IMR-90 (cell line): Measurements from ENCODE around the gene SLC12A7. TPM values are rescaled to one million over a fixed set of nuclear protein-coding genes. Genes with fewer than 3 reads are reported as not detected.

Experiments used
- ATAC-seq: fragments of 200-7000 bp; cut with Tn5 transposase; 2 replicates; pipeline ENCODE4 v1.9.1; 2020; ENCODE audit warnings: low read depth, mild to moderate bottlenecking, moderate library complexity
- BruUV-seq: library from RNA; stranded (reverse); fragments of 400-500 nt; replicated peaks from 2 replicates; lab custom pipeline; 2021; lab: Mats Ljungman, UMichigan
- CTCF ChIA-PET: fragments of 300-600 bp; formaldehyde crosslinking; extraction: SDS; loops from one replicate; lab custom pipeline; 2021; ENCODE audit warnings: antibody characterized with exemption; lab: Yijun Ruan, JAX
- POLR2A ChIA-PET: fragments of 300-600 bp; sonication (Branson Sonifier 250); formaldehyde crosslinking; loops from one replicate; lab custom pipeline; 2022; ENCODE audit warnings: antibody characterized with exemption; ENCODE audit not compliant: unreplicated experiment; lab: Charles Lee
- DNase-seq: peaks from one replicate; pipeline ENCODE4 v3.0.0; 2013
- H2AFZ ChIP-seq: replicated peaks from 2 replicates; pipeline ENCODE3; 2013; ENCODE audit warnings: low read length, mild to moderate bottlenecking; ENCODE audit not compliant: poor library complexity
- H2AK5ac ChIP-seq: 2 replicates; pipeline ENCODE4 v1.6.1; 2013; ENCODE audit warnings: low read depth, low read length, inconsistent platforms
- H2AK9ac ChIP-seq: replicated peaks from 2 replicates; pipeline ENCODE3; 2013; ENCODE audit warnings: mild to moderate bottlenecking, low read depth, low read length, moderate library complexity; ENCODE audit not compliant: poor library complexity
- H2BK120ac ChIP-seq: 2 replicates; pipeline ENCODE4 v1.6.1; 2013; ENCODE audit warnings: low read depth, low read length, inconsistent platforms
- H2BK15ac ChIP-seq: 3 replicates; pipeline ENCODE4 v1.6.1; 2013; ENCODE audit warnings: low read depth, low read length, inconsistent platforms
- H2BK20ac ChIP-seq: 2 replicates; pipeline ENCODE4 v1.6.1; 2013; ENCODE audit warnings: low read depth, mild to moderate bottlenecking, inconsistent platforms, low read length, moderate library complexity
- H2BK5ac ChIP-seq: 2 replicates; pipeline ENCODE4 v1.6.1; 2013; ENCODE audit warnings: mild to moderate bottlenecking, low read depth, low read length, inconsistent platforms; ENCODE audit not compliant: poor library complexity, severe bottlenecking
- H3K14ac ChIP-seq: replicated peaks from 2 replicates; pipeline ENCODE4 v1.6.1; 2013; ENCODE audit warnings: low read depth, low read length, inconsistent platforms
- H3K18ac ChIP-seq: 2 replicates; pipeline ENCODE4 v1.6.1; 2013; ENCODE audit warnings: low read depth, low read length, control low read depth
- H3K23ac ChIP-seq: 2 replicates; pipeline ENCODE4 v1.6.1; 2013; ENCODE audit warnings: low read depth, low read length, inconsistent platforms
- H3K27ac ChIP-seq: 2 replicates; pipeline ENCODE4 v1.5.1; 2013; ENCODE audit warnings: mild to moderate bottlenecking, control low read depth, low read length; ENCODE audit not compliant: insufficient read depth
- H3K27me3 ChIP-seq: 2 replicates; pipeline ENCODE4 v1.6.1; 2013; ENCODE audit warnings: low read length; ENCODE audit not compliant: control insufficient read depth, insufficient read depth
- H3K36me3 ChIP-seq: 2 replicates; pipeline ENCODE4 v1.6.1; 2013; ENCODE audit warnings: low read length, mixed read lengths; ENCODE audit not compliant: control insufficient read depth, insufficient read depth
- H3K4ac ChIP-seq: 2 replicates; pipeline ENCODE4 v1.6.1; 2013; ENCODE audit warnings: low read depth, low read length, inconsistent platforms
- H3K4me1 ChIP-seq: 2 replicates; pipeline ENCODE4 v1.6.1; 2013; ENCODE audit warnings: low read length, mixed read lengths; ENCODE audit not compliant: control insufficient read depth, insufficient read depth
- H3K4me2 ChIP-seq: 2 replicates; pipeline ENCODE4 v1.6.1; 2013; ENCODE audit warnings: low read depth, mild to moderate bottlenecking, control low read depth, low read length, moderate library complexity
- H3K4me3 ChIP-seq: 2 replicates; pipeline ENCODE4 v1.5.1; 2013; ENCODE audit warnings: low read depth, mild to moderate bottlenecking, control low read depth, low read length, moderate library complexity; ENCODE audit not compliant: insufficient read depth
- H3K56ac ChIP-seq: 2 replicates; pipeline ENCODE4 v1.6.1; 2013; ENCODE audit warnings: low read length, inconsistent platforms; ENCODE audit not compliant: insufficient read depth; ENCODE audit errors: extremely low read depth
- H3K79me1 ChIP-seq, 2 experiments: 2 replicates each; pipeline ENCODE4 v1.6.1; 2013; ENCODE audit warnings: low read length in 2 of 2, inconsistent platforms in 1 of 2, low read depth in 1 of 2
- H3K9ac ChIP-seq: 2 replicates; pipeline ENCODE4 v1.6.1; 2013; ENCODE audit warnings: low read depth, low read length, control low read depth
- H3K9me1 ChIP-seq: 2 replicates; pipeline ENCODE4 v1.6.1; 2013; ENCODE audit warnings: low read length, inconsistent platforms; ENCODE audit not compliant: insufficient read depth
- H3K9me3 ChIP-seq: 2 replicates; pipeline ENCODE4 v1.6.1; 2013; ENCODE audit warnings: low read length; ENCODE audit not compliant: control insufficient read depth, insufficient read depth
- H4K20me1 ChIP-seq: 2 replicates; pipeline ENCODE4 v1.6.1; 2013; ENCODE audit warnings: low read length, inconsistent platforms; ENCODE audit not compliant: insufficient read depth
- H4K5ac ChIP-seq: 2 replicates; pipeline ENCODE4 v1.6.1; 2013; ENCODE audit warnings: mild to moderate bottlenecking, low read depth, low read length, control low read depth
- H4K8ac ChIP-seq, 2 experiments: 2 replicates each; pipeline ENCODE4 v1.6.1; 2013; ENCODE audit warnings: low read depth in 2 of 2, low read length in 2 of 2, control low read depth in 1 of 2, inconsistent platforms in 1 of 2
- H4K91ac ChIP-seq: 2 replicates; pipeline ENCODE4 v1.6.1; 2013; ENCODE audit warnings: low read depth, low read length, inconsistent platforms; ENCODE audit not compliant: insufficient read depth
- BHLHE40 ChIP-seq: fragments of 150-350 bp; IDR thresholded peaks from 2 replicates; pipeline ENCODE4 v1.6.1; 2016; ENCODE audit warnings: mild to moderate bottlenecking, low read depth, low read length
- CEBPB ChIP-seq: IDR thresholded peaks from 2 replicates; pipeline ENCODE4 v1.6.1; 2012; ENCODE audit warnings: low read depth, low read length, improper control_type of control experiment
- CHD1 ChIP-seq: IDR thresholded peaks from 2 replicates; pipeline ENCODE4 v1.6.1; 2012; ENCODE audit warnings: low read depth, low read length, improper control_type of control experiment
- FOS ChIP-seq: fragments of 150-350 bp; IDR thresholded peaks from 2 replicates; pipeline ENCODE4 v1.6.1; 2016; ENCODE audit warnings: low read depth, low read length
- MAFK ChIP-seq: IDR thresholded peaks from 2 replicates; pipeline ENCODE4 v1.6.1; 2012; ENCODE audit warnings: low read depth, low read length, improper control_type of control experiment
- MAZ ChIP-seq: IDR thresholded peaks from 2 replicates; pipeline ENCODE4 v1.6.1; 2012; ENCODE audit warnings: low read depth, mild to moderate bottlenecking, low read length, improper control_type of control experiment, moderate library complexity, borderline replicate concordance
- MXI1 ChIP-seq: IDR thresholded peaks from 2 replicates; pipeline ENCODE4 v1.6.1; 2012; ENCODE audit warnings: low read depth, mild to moderate bottlenecking, low read length, moderate library complexity, borderline replicate concordance
- NFE2L2 ChIP-seq: fragments of 150-350 bp; IDR thresholded peaks from 2 replicates; pipeline ENCODE4 v1.6.1; 2016; ENCODE audit warnings: low read depth, mild to moderate bottlenecking, low read length
- POLR2A ChIP-seq: IDR thresholded peaks from 2 replicates; pipeline ENCODE4 v1.6.1; 2012; ENCODE audit warnings: mild to moderate bottlenecking, low read depth, low read length
- RCOR1 ChIP-seq: IDR thresholded peaks from 2 replicates; pipeline ENCODE4 v1.6.1; 2012; ENCODE audit warnings: mild to moderate bottlenecking, low read length, improper control_type of control experiment; ENCODE audit not compliant: insufficient replicate concordance
- RFX5 ChIP-seq: IDR thresholded peaks from 2 replicates; pipeline ENCODE4 v1.8.0; 2012; ENCODE audit warnings: low read depth, mild to moderate bottlenecking, low read length, moderate library complexity
- SMC3 ChIP-seq: fragments of 150-350 bp; IDR thresholded peaks from 2 replicates; pipeline ENCODE4 v1.6.1; 2016; ENCODE audit warnings: low read depth, mild to moderate bottlenecking, antibody characterized with exemption, low read length, moderate library complexity
- WGBS, 2 experiments: methylation state at CpG; one replicate each; pipeline versions ENCODE4 v1.1.5 to v1.1.7; 2013; ENCODE audit warnings: missing lambda C conversion rate in 2 of 2; ENCODE audit not compliant: insufficient read length in 1 of 2; ENCODE audit errors: extremely low coverage in 2 of 2; 5-methylcytosine and 5-hydroxymethylcytosine counted together
- dilution Hi-C: fragments of 300-500 bp; cut with HindIII; formaldehyde crosslinking; loops from one replicate; pipeline ENCODE4 v1.14.3; 2018; ENCODE audit warnings: low sequenced_read_pairs; ENCODE audit not compliant: unreplicated experiment
- in situ Hi-C: fragments of 300-500 bp; cut with MboI; formaldehyde crosslinking; loops from 3 replicates; pipeline ENCODE4 v1.14.3; 2019; ENCODE audit warnings: low sequenced_read_pairs, inconsistent platforms, mixed read lengths
- intact Hi-C: fragments of 100-400 bp; cut with micrococcal nuclease; formaldehyde crosslinking; loops from 2 replicates; pipeline ENCODE4 v1.10.0; 2022
- polyA plus RNA-seq, 3 experiments: library from polyadenylated mRNA; depleted of rRNA; stranded (reverse); fragments of >200 nt; gene quantifications; 2 replicates each; pipeline ENCODE4 v1.2.3, GENCODE V29; 2012; ENCODE audit warnings: low replicate concordance in 1 of 3
- total RNA-seq: library from RNA; depleted of rRNA; stranded (reverse); fragments of >200 nt; gene quantifications from 2 replicates; pipeline ENCODE4 v1.2.3, GENCODE V29; 2012
- TF ChIP-seq, protein P1 (sequence below): fragments of 150-350 bp; IDR thresholded peaks from 2 replicates; pipeline ENCODE4 v1.6.1; 2016; ENCODE audit warnings: low read depth, mild to moderate bottlenecking, low read length, moderate library complexity, borderline replicate concordance
- TF ChIP-seq, protein P2 (sequence below): fragments of 150-350 bp; IDR thresholded peaks from 2 replicates; pipeline ENCODE4 v1.6.1; 2017; ENCODE audit warnings: mild to moderate bottlenecking, antibody characterized with exemption, low read length, low read depth
- TF ChIP-seq, protein P3 (sequence below): conservative IDR thresholded peaks from 2 replicates; pipeline ENCODE4 v1.5.1; 2012; ENCODE audit warnings: mild to moderate bottlenecking, low read depth, low read length, improper control_type of control experiment

The SLC12A7 gene
- total and polyA plus RNA-seq, 2 of the 4 experiments (the other 2 are of a cell fraction): 3.0 to 6.1 TPM

DNA sequence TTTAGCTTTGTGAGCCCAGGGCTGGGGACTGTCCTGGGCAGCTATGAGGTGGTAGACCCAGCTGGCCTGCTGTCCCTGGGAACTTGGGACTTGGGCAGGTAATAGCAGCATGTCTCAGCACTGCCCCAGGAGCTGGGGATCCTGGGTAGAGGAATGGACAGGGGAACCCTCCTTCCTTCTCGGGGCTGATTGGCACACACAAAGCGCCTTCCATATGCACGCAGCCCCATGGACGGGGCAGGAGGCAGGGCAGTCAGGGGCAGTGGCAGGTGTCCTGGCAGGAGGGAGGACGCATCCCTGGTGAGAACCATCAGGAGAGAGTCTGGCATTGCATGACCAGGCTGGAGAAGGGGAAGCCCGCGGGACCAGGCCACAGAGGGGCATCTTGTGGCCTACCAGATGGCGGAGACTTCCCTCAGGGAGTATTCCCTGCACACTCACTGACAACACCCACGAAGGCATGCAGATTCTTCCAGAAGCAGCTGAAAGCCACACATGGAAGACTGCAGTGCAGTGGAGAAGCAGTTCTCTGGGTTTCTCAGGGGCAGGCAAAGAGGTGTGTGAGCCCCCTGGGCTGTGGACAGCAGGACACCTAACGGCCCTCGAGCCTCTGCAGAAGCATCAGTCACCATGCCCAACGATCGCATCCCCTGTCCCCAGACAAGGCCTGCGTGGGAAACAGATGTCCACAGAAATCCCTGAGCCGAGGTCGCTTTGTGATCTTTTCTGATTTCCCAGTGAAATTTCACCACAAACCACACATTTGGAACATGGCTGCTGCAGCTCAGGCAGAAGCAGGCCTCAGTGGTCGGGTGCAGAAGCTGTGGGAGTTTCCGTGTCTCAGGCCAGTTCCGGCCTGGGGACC, 110.2 kb downstream of the SLC12A7 start:
- Histone ChIP-seq H3K4me1 (peaks cover 7% of the 10 kb centered on the region; the same call in 1 of the 2 replicates), H3K36me3 (no peaks in the 10 kb centered on the region), H2BK120ac (no peak overlapping the region), H3K56ac (no peak overlapping the region), H4K20me1 (no peaks in the 10 kb centered on the region), H2BK15ac (no peak overlapping the region), H3K27ac (no peak overlapping the region), H2BK5ac (no peak overlapping the region), H2AK9ac (no peak overlapping the region), H2AFZ (no peak overlapping the region), H4K8ac (no peak overlapping the region), H2BK20ac (no peak overlapping the region), H3K18ac (no peak overlapping the region), H2AK5ac (no peak overlapping the region), H3K79me1 (no peaks in the 10 kb centered on the region), H4K5ac (no peak overlapping the region), H3K4me2 (no peak overlapping the region), H3K9ac (no peak overlapping the region), H4K91ac (no peak overlapping the region), H3K23ac (no peak overlapping the region), H3K4ac (no peak overlapping the region), H3K9me3 (no peaks in the 10 kb centered on the region), H3K9me1 (no peaks in the 10 kb centered on the region), H3K14ac (no peak overlapping the region), H3K27me3 (peaks cover 57% of the 10 kb centered on the region), H3K4me3 (no peak overlapping the region)
- POLR2A ChIA-PET: no interaction called here
- CTCF ChIA-PET: no interaction called here
- ATAC-seq (no peak), DNase-seq (no peak)
- in situ Hi-C loops (no loop called here), dilution Hi-C loops (no loop called here), intact Hi-C loops (loop anchor here (10.0 kb wide), 1 partner anchor 113 kb away; the partner anchor contains the start of gene SLC12A7)
- 75% methylated on average over 7 of the region's 19 CpGs; no CpG with 5 or more reads in 1 of the 2 experiments for WGBS, 2 experiments
- no TSS peak for BruUV-seq
- TF ChIP-seq RFX5 (no peak), FOS (no peak), RCOR1 (no peak), POLR2A (no peak), CHD1 (no peak), CEBPB (no peak), BHLHE40 (no peak), MAZ (no peak), MXI1 (no peak), MAFK (no peak), NFE2L2 (no peak), SMC3 (no peak)
- TF ChIP-seq, protein P1, sequence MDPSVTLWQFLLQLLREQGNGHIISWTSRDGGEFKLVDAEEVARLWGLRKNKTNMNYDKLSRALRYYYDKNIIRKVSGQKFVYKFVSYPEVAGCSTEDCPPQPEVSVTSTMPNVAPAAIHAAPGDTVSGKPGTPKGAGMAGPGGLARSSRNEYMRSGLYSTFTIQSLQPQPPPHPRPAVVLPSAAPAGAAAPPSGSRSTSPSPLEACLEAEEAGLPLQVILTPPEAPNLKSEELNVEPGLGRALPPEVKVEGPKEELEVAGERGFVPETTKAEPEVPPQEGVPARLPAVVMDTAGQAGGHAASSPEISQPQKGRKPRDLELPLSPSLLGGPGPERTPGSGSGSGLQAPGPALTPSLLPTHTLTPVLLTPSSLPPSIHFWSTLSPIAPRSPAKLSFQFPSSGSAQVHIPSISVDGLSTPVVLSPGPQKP: no peak
- TF ChIP-seq, protein P2, sequence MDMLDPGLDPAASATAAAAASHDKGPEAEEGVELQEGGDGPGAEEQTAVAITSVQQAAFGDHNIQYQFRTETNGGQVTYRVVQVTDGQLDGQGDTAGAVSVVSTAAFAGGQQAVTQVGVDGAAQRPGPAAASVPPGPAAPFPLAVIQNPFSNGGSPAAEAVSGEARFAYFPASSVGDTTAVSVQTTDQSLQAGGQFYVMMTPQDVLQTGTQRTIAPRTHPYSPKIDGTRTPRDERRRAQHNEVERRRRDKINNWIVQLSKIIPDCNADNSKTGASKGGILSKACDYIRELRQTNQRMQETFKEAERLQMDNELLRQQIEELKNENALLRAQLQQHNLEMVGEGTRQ: no peak
- TF ChIP-seq, protein P3, sequence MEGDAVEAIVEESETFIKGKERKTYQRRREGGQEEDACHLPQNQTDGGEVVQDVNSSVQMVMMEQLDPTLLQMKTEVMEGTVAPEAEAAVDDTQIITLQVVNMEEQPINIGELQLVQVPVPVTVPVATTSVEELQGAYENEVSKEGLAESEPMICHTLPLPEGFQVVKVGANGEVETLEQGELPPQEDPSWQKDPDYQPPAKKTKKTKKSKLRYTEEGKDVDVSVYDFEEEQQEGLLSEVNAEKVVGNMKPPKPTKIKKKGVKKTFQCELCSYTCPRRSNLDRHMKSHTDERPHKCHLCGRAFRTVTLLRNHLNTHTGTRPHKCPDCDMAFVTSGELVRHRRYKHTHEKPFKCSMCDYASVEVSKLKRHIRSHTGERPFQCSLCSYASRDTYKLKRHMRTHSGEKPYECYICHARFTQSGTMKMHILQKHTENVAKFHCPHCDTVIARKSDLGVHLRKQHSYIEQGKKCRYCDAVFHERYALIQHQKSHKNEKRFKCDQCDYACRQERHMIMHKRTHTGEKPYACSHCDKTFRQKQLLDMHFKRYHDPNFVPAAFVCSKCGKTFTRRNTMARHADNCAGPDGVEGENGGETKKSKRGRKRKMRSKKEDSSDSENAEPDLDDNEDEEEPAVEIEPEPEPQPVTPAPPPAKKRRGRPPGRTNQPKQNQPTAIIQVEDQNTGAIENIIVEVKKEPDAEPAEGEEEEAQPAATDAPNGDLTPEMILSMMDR: no peak
